ENCODE results near the gene SH3YL1. TPM values are rescaled to one million over a fixed set of nuclear protein-coding genes. Genes with fewer than 3 reads are reported as not detected.

The SH3YL1 gene
- total RNA-seq, 1 donor from 2014 or later = 47.9 TPM

DNA sequence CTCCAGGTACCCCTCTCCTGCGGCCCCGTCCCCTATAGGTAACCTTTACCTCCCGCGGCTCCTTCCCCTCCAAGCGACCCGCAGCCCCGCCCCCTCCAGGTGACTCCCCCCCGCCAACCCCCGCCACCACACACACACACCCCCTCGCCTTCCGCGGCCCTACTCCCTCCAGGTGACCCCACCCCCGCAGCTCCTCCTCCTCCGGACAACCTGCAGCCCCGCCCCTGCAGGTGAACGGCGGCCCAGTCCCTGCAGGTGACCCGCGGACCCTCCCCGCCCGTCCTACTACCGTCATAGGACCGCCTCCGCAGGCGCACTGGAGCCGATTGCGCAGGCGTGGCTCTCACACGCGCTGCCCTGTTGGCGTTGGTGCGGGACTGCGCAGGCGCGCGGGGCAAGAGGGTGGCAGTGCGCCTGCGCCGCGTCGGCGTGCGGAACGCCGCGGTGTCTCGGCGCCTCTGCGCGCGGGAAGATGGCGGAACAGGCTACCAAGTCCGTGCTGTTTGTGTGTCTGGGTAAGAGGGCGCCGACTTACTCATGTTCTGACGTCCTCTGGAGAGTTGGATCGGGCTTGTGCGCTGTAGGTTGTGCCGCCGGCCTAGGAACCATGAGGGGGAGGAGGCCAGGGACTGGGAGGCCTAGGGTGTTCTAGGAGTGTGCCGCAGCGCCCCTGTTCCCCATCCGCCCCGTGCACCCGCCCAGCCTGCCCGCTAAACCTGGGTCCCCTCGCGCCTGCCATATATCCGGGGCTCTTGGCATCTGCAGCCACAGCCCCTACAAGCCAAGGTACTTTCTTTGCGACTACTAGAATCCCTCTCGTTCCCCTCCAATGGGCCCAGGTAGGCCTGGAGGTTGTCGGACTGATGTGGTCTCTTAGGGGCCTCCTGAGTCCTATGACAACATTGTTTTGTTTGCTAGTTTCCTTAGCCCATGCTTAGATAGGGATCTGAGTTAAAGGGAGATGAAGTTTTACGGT is 949 bp upstream of the SH3YL1 start, which contains the start of gene ACP1:
Gene ACP1, plus strand, starts transcription at position 455 of the 976 bp plus-strand sequence. Its CDS starts 18 bp downstream, at position 473.
- H3K79me2 ChIP-seq (ENCODE audit: low read depth) = peaks cover 51% of the 10 kb centered on the region

DNA sequence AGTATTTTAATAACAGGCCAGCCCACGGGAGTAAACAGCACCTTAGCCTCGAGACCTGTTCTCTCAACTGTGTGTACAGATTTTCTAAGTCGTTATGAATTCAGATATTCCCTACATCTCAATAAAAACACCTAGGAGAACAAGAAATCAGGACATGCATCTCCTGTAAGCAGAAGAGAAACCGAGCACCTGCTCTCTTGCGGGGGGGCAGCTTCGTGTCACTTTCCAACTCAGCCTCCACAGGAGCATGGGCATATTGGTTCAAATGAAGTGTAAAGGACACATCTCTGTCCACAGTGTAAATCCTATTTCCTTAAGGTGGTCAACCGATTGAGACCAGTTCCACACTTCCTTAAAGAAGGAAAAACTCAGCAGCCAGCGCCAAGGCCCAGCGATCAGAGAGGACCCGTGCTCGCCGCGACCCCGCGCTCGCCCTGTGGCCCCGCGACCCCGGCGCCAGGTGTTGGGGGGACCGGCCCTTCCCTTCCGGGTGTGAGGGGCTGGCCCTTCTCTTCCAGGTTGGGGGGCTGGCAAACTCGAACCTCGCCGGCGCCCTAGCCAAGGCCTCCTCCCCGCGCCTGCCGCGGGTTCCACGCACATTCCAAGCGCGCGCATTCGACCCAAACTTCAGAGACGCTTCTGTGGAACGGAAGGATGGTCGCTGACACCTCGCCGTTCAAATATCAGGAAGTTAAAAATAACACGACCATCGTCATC is 652 bp downstream of the SH3YL1 start:
- Histone ChIP-seq H2AFZ (replicated peaks) (peak overlapping the region; percentile 45), H3K9me3 (ENCODE audit: low read depth) (peaks cover 4% of the 10 kb centered on the region), H4K20me1 (ENCODE audit: low read depth) (peaks cover 28% of the 10 kb centered on the region), H3K27ac (no peak overlapping the region), H3K36me3 (no peaks in the 10 kb centered on the region), H3K4me2 (peak overlapping the region; percentile 94), H3K4me3 (peak overlapping the region; percentile 69), H3K79me2 (ENCODE audit: low read depth) (peaks cover 35% of the 10 kb centered on the region), H3K9ac (no peak overlapping the region), H3K4me1 (peaks cover 8% of the 10 kb centered on the region), H3F3A (ENCODE audit: low read depth) (no peaks in the 10 kb centered on the region), H3K27me3 (peaks cover 28% of the 10 kb centered on the region)
- DNase-seq (ENCODE audit: low spot score) = no peak
- peaks cover 10% of the 10 kb centered on the region for H3K4me1 Mint-ChIP-seq
- peak overlapping the region; percentile 95 for H3K4me3 Mint-ChIP-seq
- H3K27ac Mint-ChIP-seq = no peak overlapping the region
- TF ChIP-seq EZH2phosphoT487 (IDR thresholded peaks at IDR 0.05) (no peak), EZH2 (IDR thresholded peaks at IDR 0.05) (peak; percentile 73)
- TF ChIP-seq, protein P1, sequence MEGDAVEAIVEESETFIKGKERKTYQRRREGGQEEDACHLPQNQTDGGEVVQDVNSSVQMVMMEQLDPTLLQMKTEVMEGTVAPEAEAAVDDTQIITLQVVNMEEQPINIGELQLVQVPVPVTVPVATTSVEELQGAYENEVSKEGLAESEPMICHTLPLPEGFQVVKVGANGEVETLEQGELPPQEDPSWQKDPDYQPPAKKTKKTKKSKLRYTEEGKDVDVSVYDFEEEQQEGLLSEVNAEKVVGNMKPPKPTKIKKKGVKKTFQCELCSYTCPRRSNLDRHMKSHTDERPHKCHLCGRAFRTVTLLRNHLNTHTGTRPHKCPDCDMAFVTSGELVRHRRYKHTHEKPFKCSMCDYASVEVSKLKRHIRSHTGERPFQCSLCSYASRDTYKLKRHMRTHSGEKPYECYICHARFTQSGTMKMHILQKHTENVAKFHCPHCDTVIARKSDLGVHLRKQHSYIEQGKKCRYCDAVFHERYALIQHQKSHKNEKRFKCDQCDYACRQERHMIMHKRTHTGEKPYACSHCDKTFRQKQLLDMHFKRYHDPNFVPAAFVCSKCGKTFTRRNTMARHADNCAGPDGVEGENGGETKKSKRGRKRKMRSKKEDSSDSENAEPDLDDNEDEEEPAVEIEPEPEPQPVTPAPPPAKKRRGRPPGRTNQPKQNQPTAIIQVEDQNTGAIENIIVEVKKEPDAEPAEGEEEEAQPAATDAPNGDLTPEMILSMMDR (IDR thresholded peaks at IDR 0.05) = no peak
- H3K9me3 Mint-ChIP-seq = peaks cover 38% of the 10 kb centered on the region
- H3K36me3 Mint-ChIP-seq = peaks cover 44% of the 10 kb centered on the region
- H3K27me3 Mint-ChIP-seq (ENCODE audit: insufficient read depth, low read depth) = peaks cover 3% of the 10 kb centered on the region

More for the DNA sequence above, 949 bp upstream of the SH3YL1 start, which contains the start of gene ACP1:
- H3K4me1 ChIP-seq = peaks cover 8% of the 10 kb centered on the region
- Mint-ChIP-seq H3K27ac (peak within 1 kb of the TSS; percentile 85), H3K27me3 (ENCODE audit: insufficient read depth, low read depth) (peaks cover 3% of the 10 kb centered on the region), H3K4me3 (peak within 1 kb of the TSS; percentile 95), H3K9me3 (peaks cover 26% of the 10 kb centered on the region), H3K36me3 (peaks cover 34% of the 10 kb centered on the region), H3K4me1 (peaks cover 10% of the 10 kb centered on the region)
- peak within 1 kb of the TSS; percentile 92 for H2AFZ ChIP-seq (replicated peaks)
- H3K27me3 ChIP-seq = peaks cover 28% of the 10 kb centered on the region
- peaks cover 44% of the 10 kb centered on the region for H4K20me1 ChIP-seq (ENCODE audit: low read depth)
- DNase-seq (ENCODE audit: low spot score) = peak; percentile 98
- H3F3A ChIP-seq (ENCODE audit: low read depth) = no peaks in the 10 kb centered on the region
- peak within 1 kb of the TSS; percentile 69 for H3K4me3 ChIP-seq
- peak within 1 kb of the TSS; percentile 73 for H3K9ac ChIP-seq
- no peaks in the 10 kb centered on the region for H3K9me3 ChIP-seq (ENCODE audit: low read depth)
- H3K27ac ChIP-seq = no peak within 1 kb of the TSS
- H3K36me3 ChIP-seq = no peaks in the 10 kb centered on the region
- TF ChIP-seq, protein P1 (IDR thresholded peaks at IDR 0.05) = no peak
- no peak for TF ChIP-seq EZH2phosphoT487 (IDR thresholded peaks at IDR 0.05)
- H3K4me2 ChIP-seq = peak within 1 kb of the TSS; percentile 94

DNA sequence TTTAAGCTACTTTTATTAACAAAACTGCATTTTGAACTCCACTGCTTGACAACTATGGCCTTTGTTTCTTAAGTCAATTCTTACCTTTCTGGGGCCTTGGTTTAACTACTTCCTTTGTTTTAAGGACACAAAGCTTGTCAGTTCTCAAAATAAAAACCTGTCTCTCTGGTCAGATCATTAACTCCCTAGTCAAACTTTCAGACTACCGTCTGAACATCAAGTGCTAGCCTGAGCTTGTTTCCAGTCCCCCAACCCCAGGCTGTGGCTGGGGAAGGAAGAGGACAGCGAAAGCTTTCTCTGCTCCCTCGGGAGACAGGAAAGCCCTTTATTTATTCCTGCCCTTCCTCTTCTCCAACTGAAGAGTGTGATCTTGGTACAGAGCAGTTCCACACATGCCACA is 1.7 kb downstream of the SH3YL1 start:
- Histone ChIP-seq H3K4me1 (peaks cover 8% of the 10 kb centered on the region), H3K4me2 (no peak overlapping the region), H3K9ac (no peak overlapping the region), H3K27me3 (peaks cover 28% of the 10 kb centered on the region), H4K20me1 (ENCODE audit: low read depth) (peaks cover 17% of the 10 kb centered on the region), H3K79me2 (ENCODE audit: low read depth) (peaks cover 24% of the 10 kb centered on the region), H2AFZ (replicated peaks) (no peak overlapping the region), H3K27ac (no peak overlapping the region), H3K4me3 (no peak overlapping the region), H3K9me3 (ENCODE audit: low read depth) (peaks cover 4% of the 10 kb centered on the region), H3K36me3 (no peaks in the 10 kb centered on the region), H3F3A (ENCODE audit: low read depth) (no peaks in the 10 kb centered on the region)
- H3K36me3 Mint-ChIP-seq = peaks cover 48% of the 10 kb centered on the region
- peaks cover 43% of the 10 kb centered on the region for H3K9me3 Mint-ChIP-seq
- H3K4me1 Mint-ChIP-seq = peaks cover 10% of the 10 kb centered on the region
- H3K4me3 Mint-ChIP-seq = peak overlapping the region; percentile 48
- H3K27ac Mint-ChIP-seq = no peak overlapping the region
- H3K27me3 Mint-ChIP-seq (ENCODE audit: insufficient read depth, low read depth) = peaks cover 3% of the 10 kb centered on the region
- TF ChIP-seq, protein P1 (IDR thresholded peaks at IDR 0.05) = no peak
- TF ChIP-seq EZH2phosphoT487 (IDR thresholded peaks at IDR 0.05) (no peak), EZH2 (IDR thresholded peaks at IDR 0.05) (no peak)
- no peak for DNase-seq (ENCODE audit: low spot score)

All from neural progenitor cell (in vitro differentiated cells).